ENCODE data around the gene PTPRD. TPM values are rescaled to one million over a fixed set of nuclear protein-coding genes. Genes with fewer than 3 reads are reported as not detected.
"Not testable (repeated sequence)": the region's sequence is repeated elsewhere in the genome, so short reads cannot be mapped to it uniquely, and the experiment has no call there.

The PTPRD gene
- total RNA-seq, 1 donor, result 0.52 TPM

DNA sequence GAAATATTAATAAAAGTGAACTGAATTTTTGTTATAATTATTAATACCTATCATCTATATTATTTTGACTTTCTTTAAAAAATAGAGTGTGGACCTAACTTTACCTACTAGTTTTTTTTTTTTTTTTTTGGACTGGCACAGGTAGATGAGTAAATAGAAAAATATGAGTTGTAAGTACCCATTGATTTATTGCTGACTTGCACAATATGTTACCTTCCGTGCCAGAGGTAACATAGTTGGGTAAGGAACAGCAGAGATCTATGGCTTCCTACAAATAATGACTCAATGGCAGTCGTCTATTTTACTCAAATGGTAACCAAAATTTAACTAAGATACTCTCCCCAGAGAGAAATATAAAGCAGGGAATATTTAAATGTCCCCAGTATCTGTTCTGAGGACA lies 1212.8 kb downstream of the PTPRD start:
- Histone ChIP-seq H3K9me3 (ENCODE audit: low read depth, low read length) (no peaks in the 10 kb centered on the region), H3K4me3 (ENCODE audit: low read length) (no peak overlapping the region), H3K27me3 (ENCODE audit: insufficient read depth, low read length) (no peaks in the 10 kb centered on the region), H3K4me1 (ENCODE audit: insufficient read depth, low read length) (no peaks in the 10 kb centered on the region)

DNA sequence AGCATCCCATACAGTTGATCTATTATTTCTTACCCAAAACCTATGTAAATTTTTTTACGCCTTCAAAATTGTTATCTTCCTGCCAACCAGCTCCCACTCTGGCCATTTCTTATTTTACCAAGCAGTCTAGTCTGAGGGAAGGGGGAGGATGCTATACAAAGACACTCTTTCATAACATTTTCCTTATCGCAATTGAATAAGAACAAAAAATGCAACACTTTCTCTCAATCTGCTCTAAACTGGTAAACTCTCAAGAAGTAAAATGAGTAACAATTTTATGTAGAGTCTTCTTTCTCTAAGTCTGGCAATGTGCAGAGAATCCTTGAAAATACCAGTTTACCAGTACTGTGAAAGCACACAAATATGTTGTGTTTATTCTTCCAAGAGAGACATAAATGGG lies 1216.3 kb downstream of the PTPRD start:
- no peaks in the 10 kb centered on the region for H3K27me3 ChIP-seq (ENCODE audit: insufficient read depth, low read length)
- no peak overlapping the region for H3K4me3 ChIP-seq (ENCODE audit: low read length)
- H3K4me1 ChIP-seq (ENCODE audit: insufficient read depth, low read length), result no peaks in the 10 kb centered on the region
- H3K9me3 ChIP-seq (ENCODE audit: low read depth, low read length), result no peaks in the 10 kb centered on the region

DNA sequence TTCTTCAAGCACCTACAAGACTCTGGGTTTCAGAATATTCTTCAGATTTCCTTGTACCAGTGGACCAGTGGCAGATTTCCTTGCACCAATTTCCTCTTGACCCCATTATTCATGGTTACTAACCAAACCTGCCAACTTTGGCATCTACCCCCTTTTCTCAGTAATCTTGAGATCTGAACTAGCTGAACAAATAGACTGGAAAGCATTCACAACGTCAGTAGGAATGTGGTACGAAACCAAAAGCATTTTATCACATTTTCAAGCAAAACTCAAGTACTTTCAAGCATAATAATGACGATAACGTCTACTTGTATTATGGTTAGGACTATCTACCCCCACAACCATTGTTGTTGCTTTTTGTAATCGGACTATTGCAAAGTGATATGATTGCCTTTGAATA lies 1217.3 kb downstream of the PTPRD start:
- Histone ChIP-seq H3K27me3 (ENCODE audit: insufficient read depth, low read length) (no peaks in the 10 kb centered on the region), H3K4me3 (ENCODE audit: low read length) (no peak overlapping the region)

DNA sequence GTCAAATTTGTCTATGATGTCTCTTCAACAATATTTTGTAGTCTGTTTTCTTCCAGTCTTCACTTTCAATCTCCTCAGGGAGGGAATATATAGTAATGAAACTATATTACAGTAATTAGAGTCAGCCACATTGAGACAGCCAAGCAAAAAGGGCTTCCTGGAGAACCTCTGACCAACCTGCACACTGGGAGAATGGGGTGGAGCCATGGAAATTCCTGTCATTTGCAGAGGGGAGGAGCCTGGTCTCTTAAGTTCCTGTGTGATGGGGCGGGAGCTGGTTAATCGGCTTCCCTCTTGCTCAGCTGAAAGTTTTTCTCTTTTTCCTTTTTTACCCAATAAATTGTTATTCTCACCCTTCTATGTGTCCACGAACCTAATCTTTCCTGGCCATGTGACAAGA lies 1220.0 kb downstream of the PTPRD start:
- H3K4me3 ChIP-seq (ENCODE audit: low read length), result no peak overlapping the region
- H3K27me3 ChIP-seq (ENCODE audit: insufficient read depth, low read length), result no peaks in the 10 kb centered on the region
- no peaks in the 10 kb centered on the region for H3K4me1 ChIP-seq (ENCODE audit: insufficient read depth, low read length)
- H3K9me3 ChIP-seq (ENCODE audit: low read depth, low read length), result no peaks in the 10 kb centered on the region

More for the DNA sequence above, 1217.3 kb downstream of the PTPRD start:
- Histone ChIP-seq H3K4me1 (ENCODE audit: insufficient read depth, low read length) (no peaks in the 10 kb centered on the region), H3K9me3 (ENCODE audit: low read depth, low read length) (no peaks in the 10 kb centered on the region)

DNA sequence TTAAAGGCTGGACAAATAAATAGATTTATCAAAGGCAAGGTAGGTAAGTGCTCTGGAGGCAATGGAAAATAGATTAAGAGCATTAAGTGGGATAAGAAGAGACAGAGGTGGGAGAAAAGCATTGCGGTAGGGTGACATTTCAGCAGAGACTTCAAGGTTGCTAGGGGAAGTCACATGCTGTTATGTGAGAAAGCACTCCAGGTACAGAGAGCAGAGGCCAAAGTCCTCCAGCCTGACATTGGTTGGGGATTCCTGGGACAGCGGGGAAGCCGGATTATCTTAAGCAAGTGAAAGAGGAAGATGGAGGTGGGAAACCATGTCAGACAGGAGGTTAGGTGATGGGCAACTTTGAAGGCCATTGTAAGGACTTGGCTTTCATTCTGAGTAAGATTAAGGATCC lies 1222.9 kb downstream of the PTPRD start:
- Histone ChIP-seq H3K4me1 (ENCODE audit: insufficient read depth, low read length) (no peaks in the 10 kb centered on the region), H3K4me3 (ENCODE audit: low read length) (no peak overlapping the region), H3K27me3 (ENCODE audit: insufficient read depth, low read length) (no peaks in the 10 kb centered on the region), H3K9me3 (ENCODE audit: low read depth, low read length) (no peaks in the 10 kb centered on the region)

DNA sequence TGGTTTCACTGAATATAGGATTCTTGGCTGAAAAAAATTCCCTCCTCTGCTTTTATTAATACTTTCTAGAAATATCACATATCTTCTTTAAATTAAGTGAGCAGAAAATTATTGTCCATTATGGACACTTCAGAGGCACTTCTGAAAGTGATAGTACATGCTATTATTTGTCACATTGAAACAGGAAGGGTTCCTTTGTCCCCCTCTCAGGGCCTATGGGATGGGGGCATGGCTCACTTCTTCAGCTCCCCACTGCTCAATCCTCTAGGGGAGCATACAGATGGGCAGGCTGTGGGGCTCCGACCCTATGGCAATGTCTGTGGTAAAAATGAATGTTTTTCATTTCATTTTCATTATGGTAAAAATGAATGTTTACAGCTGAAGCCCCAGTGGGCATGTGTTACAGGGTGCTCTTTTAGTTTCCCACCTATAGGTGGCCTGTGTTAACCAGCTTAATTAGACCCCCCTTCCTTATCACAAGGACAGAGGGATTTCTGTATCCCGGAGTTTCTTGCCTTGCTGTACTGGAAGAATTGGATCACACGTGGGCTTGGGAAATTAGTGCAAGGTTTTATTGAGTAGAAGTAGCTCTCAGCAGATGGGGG lies 1225.2 kb downstream of the PTPRD start:
- Histone ChIP-seq H3K4me1 (ENCODE audit: insufficient read depth, low read length) (no peaks in the 10 kb centered on the region), H3K9me3 (ENCODE audit: low read depth, low read length) (no peaks in the 10 kb centered on the region), H3K27me3 (ENCODE audit: insufficient read depth, low read length) (no peaks in the 10 kb centered on the region), H3K4me3 (ENCODE audit: low read length) (no peak overlapping the region)

DNA sequence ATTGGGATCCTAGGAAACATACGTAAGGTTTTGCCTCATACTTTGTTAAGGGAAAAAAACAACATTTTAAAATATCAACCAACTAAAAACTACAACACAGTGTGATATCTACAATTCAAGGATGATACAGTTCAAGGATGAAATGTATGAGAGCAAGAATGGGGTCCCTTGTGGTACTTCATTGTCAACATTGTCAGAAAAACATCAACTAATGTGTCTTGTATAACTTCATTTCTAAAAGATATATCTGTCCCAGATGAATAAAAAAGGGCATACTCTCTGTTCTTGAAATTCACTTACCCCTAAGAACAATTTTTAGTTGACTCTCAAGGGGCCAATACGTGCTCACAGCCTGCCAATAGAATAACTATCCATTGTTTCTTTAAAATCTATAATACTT lies 1250.5 kb downstream of the PTPRD start:
- Histone ChIP-seq H3K4me1 (ENCODE audit: insufficient read depth, low read length) (no peaks in the 10 kb centered on the region), H3K4me3 (ENCODE audit: low read length) (no peak overlapping the region), H3K27me3 (ENCODE audit: insufficient read depth, low read length) (no peaks in the 10 kb centered on the region), H3K9me3 (ENCODE audit: low read depth, low read length) (no peaks in the 10 kb centered on the region)

DNA sequence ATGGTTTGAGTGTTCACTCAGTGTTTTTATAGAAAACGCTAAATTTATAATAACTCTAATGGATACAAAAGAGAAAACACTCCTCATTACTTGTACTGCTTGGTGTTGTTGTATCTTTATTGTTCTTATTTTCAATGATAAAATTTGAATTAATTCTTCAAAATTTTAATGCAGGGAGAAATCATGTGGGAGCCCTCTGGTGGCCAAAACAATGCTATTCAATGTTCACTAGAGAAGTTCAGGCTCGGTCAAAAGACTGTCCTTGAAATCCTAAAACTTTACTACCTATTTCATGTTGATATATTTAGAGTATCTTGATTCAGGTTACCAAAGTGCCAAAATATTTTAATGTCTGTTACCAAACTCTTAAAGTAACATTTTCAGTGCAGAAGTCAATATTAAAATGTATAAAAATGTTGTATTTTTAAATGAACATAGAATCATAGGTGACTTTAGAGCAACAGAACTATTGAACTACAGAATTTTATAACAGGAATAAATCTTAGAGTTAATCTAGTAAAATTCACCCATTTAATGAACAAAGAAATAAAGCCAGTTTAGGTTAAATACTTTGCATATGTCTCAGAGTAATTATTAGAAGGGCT lies 1259.8 kb downstream of the PTPRD start:
- Histone ChIP-seq H3K27me3 (ENCODE audit: insufficient read depth, low read length) (no peaks in the 10 kb centered on the region), H3K9me3 (ENCODE audit: low read depth, low read length) (no peaks in the 10 kb centered on the region), H3K4me3 (ENCODE audit: low read length) (no peak overlapping the region), H3K4me1 (ENCODE audit: insufficient read depth, low read length) (no peaks in the 10 kb centered on the region)

DNA sequence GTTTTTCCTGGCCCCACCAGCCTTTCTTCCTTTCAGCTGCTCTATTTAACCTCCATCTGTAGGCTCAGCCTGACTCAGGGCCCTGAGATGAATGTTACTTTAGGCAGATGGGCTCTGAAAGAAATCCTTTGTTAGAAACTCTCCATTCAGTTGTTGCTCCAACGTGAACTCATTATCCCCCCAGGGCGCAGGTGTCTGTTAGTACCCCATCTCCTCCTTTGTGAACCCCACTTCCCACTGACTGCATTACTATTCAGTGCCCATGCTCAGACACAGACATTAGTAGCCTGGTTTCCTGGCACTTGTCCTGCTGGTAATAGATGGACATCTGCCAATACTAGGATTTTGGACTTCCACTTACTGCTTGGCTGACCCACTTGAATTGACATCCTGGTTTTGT lies 1271.6 kb downstream of the PTPRD start:
- Histone ChIP-seq H3K4me1 (ENCODE audit: insufficient read depth, low read length) (no peaks in the 10 kb centered on the region), H3K9me3 (ENCODE audit: low read depth, low read length) (no peaks in the 10 kb centered on the region), H3K4me3 (ENCODE audit: low read length) (no peak overlapping the region), H3K27me3 (ENCODE audit: insufficient read depth, low read length) (no peaks in the 10 kb centered on the region)

DNA sequence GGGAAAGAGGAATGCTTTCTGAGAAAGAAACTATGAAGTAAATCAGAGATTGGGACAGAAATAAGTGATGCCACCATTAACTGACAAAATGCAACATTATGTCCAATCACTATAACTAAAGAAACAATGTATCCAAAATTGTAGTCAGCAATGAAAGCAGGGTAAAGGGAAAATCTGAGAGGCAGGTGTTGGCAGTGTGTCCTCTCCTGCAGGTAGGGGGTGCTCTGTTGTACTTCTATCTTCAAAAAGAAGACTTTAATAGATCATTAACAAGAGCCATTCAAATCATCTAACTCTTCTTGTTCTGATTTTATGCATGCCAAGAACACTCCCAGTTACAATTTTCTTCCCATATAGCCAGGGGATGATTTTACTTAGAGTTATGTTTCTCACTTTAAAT lies 1275.7 kb downstream of the PTPRD start:
- H3K27me3 ChIP-seq (ENCODE audit: insufficient read depth, low read length), result no peaks in the 10 kb centered on the region
- H3K9me3 ChIP-seq (ENCODE audit: low read depth, low read length), result no peaks in the 10 kb centered on the region
- no peaks in the 10 kb centered on the region for H3K4me1 ChIP-seq (ENCODE audit: insufficient read depth, low read length)
- H3K4me3 ChIP-seq (ENCODE audit: low read length), result no peak overlapping the region

DNA sequence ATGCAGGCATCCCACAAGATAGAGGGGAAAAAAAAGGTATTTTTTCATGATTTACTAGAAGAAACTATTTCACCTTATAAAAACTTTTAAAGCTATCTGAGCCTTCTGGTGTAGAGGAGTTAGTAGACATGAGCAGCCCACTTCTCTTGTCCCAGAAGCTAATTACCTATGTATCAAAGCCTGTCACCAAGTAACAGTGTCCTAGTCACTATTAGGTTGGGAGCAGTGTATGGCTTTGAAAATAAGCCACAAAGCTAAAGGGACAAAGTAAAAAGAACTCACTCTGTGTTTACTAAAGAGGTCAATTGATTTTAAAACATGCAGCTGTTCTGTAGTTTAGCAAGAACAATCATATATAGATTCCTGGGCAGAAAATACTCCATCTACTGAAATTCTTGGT lies 1286.1 kb downstream of the PTPRD start:
- H3K27me3 ChIP-seq (ENCODE audit: insufficient read depth, low read length), result no peaks in the 10 kb centered on the region
- H3K4me1 ChIP-seq (ENCODE audit: insufficient read depth, low read length), result no peaks in the 10 kb centered on the region
- no peak overlapping the region for H3K4me3 ChIP-seq (ENCODE audit: low read length)
- no peaks in the 10 kb centered on the region for H3K9me3 ChIP-seq (ENCODE audit: low read depth, low read length)

DNA sequence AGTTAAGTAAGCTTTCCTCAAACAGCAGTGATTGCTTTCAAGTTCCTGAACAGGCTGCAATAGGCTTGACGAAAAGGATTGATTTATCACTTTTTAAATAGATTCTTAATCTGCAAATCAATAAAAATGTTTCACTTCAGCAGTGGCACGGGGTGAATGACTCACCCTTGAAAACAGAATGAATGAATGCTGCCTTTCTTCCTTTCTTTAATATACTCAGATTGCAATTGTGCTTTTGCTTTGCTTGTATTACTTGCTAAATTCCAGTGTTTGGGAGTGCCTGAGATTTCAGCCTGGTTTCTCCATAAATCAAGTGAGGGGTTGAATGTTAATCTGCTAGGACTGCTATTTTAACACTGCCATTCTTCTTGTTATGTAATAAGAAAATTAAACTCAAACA lies 1293.8 kb downstream of the PTPRD start:
- Histone ChIP-seq H3K9me3 (ENCODE audit: low read depth, low read length) (no peaks in the 10 kb centered on the region), H3K27me3 (ENCODE audit: insufficient read depth, low read length) (no peaks in the 10 kb centered on the region), H3K4me3 (ENCODE audit: low read length) (no peak overlapping the region), H3K4me1 (ENCODE audit: insufficient read depth, low read length) (no peaks in the 10 kb centered on the region)

DNA sequence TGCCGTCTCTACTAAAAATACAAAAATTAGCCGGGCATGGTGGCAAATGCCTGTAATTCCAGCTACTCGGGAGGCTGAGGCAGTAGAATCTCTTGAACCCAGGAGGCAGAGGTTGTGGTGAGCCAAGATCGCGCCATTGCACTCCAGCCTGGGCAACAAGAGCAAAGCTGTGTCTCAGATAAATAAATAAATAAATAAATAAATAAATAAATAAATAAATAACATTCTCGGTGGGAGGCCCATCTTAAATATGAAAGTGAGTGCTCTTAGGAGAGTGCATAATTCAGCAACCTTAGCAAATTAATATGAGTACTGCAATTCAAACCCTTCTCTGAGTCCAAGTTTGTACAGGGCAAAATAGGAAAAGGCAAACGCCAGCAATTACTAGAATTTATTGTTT lies 1302.1 kb downstream of the PTPRD start:
- H3K4me1 ChIP-seq (ENCODE audit: insufficient read depth, low read length); H3K27me3 ChIP-seq (ENCODE audit: insufficient read depth, low read length); H3K4me3 ChIP-seq (ENCODE audit: low read length); H3K9me3 ChIP-seq (ENCODE audit: low read depth, low read length): not testable (repeated sequence)

DNA sequence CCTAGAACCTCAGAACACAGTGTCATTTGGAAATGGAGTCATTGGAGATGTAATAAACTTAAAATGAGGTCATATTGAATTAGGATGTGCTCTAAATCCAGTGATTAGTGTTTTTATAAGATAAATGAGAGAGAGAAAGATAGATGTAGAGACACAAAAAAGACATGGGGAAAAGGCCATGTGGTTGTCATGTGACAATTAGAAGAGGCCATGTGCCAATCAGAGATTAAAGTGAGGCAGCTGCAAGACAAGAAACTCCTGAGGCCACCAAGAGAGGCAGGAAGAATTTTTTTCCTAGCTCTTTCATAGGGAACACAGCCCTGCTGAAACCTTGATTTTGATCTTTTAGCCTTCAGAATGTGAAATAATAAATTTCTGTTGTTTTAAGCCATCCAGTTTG lies 1307.2 kb downstream of the PTPRD start:
- Histone ChIP-seq H3K4me3 (ENCODE audit: low read length) (no peak overlapping the region), H3K27me3 (ENCODE audit: insufficient read depth, low read length) (no peaks in the 10 kb centered on the region), H3K4me1 (ENCODE audit: insufficient read depth, low read length) (no peaks in the 10 kb centered on the region), H3K9me3 (ENCODE audit: low read depth, low read length) (no peaks in the 10 kb centered on the region)

DNA sequence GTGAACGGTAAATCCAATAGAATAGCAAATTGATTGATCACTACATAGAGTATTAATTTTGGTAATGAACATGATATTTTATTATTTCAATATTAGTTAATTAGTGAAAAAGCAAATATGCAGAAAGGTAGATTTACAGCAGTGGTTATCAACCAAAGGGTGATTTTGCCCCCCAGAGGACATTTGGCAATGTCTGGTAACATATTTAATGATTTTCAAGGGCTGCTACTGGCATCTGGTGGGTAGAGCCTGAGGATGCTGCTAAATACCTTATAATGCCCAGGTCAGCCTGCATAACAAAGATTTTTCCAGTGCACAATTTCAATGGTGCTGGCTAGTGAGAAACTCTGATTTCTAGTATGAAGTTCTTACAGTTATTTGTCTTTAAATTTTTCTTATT lies 1313.7 kb downstream of the PTPRD start:
- Histone ChIP-seq H3K9me3 (ENCODE audit: low read depth, low read length) (no peaks in the 10 kb centered on the region), H3K27me3 (ENCODE audit: insufficient read depth, low read length) (no peaks in the 10 kb centered on the region), H3K4me3 (ENCODE audit: low read length) (no peak overlapping the region), H3K4me1 (ENCODE audit: insufficient read depth, low read length) (no peaks in the 10 kb centered on the region)

DNA sequence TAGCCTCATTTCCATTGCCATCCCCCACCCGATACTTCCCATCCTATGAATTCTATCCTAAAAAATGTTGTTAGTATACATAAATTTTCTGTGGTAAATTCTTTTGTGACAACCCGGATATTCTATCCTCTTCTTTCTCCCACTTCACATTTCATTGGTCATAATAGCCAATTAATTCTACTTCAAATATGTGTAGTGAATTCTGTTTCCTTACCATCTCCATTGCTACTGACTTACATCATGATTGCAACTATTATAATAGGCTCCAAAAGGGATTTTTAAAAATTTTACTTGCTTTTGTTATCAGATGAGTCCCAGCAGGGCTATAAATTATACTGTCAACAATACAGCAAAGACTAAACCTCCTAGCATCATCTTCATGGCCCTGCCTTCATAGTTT lies 1326.8 kb downstream of the PTPRD start:
- Histone ChIP-seq H3K4me3 (ENCODE audit: low read length) (no peak overlapping the region), H3K27me3 (ENCODE audit: insufficient read depth, low read length) (no peaks in the 10 kb centered on the region), H3K4me1 (ENCODE audit: insufficient read depth, low read length) (no peaks in the 10 kb centered on the region), H3K9me3 (ENCODE audit: low read depth, low read length) (no peaks in the 10 kb centered on the region)
